VCaP (cell line): Measurements from ENCODE around the gene OR2T29.
"Not testable (repeated sequence)": the region's sequence is repeated elsewhere in the genome, so short reads cannot be mapped to it uniquely, and the experiment has no call there.

Experiments used
- H3K27ac ChIP-seq: fragments of 450-650 bp; 2 replicates; pipeline ENCODE4 v1.5.1; 2017
- CTCF ChIP-seq: fragments of 450-650 bp; conservative IDR thresholded peaks from 2 replicates; pipeline ENCODE4 v1.5.1; 2017; ENCODE audit warnings: mild to moderate bottlenecking, moderate library complexity

Gene OR2T29

GRCh38 chr1:248590055-248590454 is 27.5 kb upstream of the OR2T29 start:
- H3K27ac ChIP-seq = no peak overlapping the region
- TF ChIP-seq CTCF = no peak

- TF ChIP-seq CTCF = no peak
- H3K27ac ChIP-seq = no peak overlapping the region
These were observed 26.8 kb upstream of the OR2T29 start for GRCh38 chr1:248589334-248589733.

GRCh38 chr1:248585266-248585665 is 22.7 kb upstream of the OR2T29 start:
- H3K27ac ChIP-seq = no peak overlapping the region
- no peak for TF ChIP-seq CTCF

- TF ChIP-seq CTCF = no peak
- no peak overlapping the region for H3K27ac ChIP-seq
These were observed 13.8 kb upstream of the OR2T29 start for GRCh38 chr1:248576260-248576980.

GRCh38 chr1:248574657-248575056 is 12.1 kb upstream of the OR2T29 start, which contains the start of gene OR2T34:
OR2T34 (minus strand) TSS chr1:248574757; CDS start chr1:248574757, 0 bp downstream.
- H3K27ac ChIP-seq = not testable (repeated sequence)

GRCh38 chr1:248573856-248574255 is 11.3 kb upstream of the OR2T29 start:
- H3K27ac ChIP-seq = not testable (repeated sequence)

GRCh38 chr1:248572049-248572448 is 9.5 kb upstream of the OR2T29 start:
- H3K27ac ChIP-seq = not testable (repeated sequence)

- not testable (repeated sequence) for H3K27ac ChIP-seq
These were observed 8.2 kb upstream of the OR2T29 start for GRCh38 chr1:248570811-248571210.

- not testable (repeated sequence) for H3K27ac ChIP-seq
These were observed 6.5 kb upstream of the OR2T29 start for GRCh38 chr1:248569049-248569448.

- H3K27ac ChIP-seq = not testable (repeated sequence)
These were observed 3.2 kb upstream of the OR2T29 start for GRCh38 chr1:248565530-248566373.

GRCh38 chr1:248551027-248551426 is 11.5 kb downstream of the OR2T29 start:
- not testable (repeated sequence) for H3K27ac ChIP-seq

GRCh38 chr1:248547383-248547782 is 15.2 kb downstream of the OR2T29 start:
- not testable (repeated sequence) for H3K27ac ChIP-seq

GRCh38 chr1:248537449-248537848 is 25.1 kb downstream of the OR2T29 start:
- H3K27ac ChIP-seq = not testable (repeated sequence)
